Islet of Langerhans (tissue), 1 donor: ENCODE results near the gene ZNF326.

Experiments
- FAIRE-seq: peaks from one replicate; lab custom pipeline; 2011; peaks lifted over from hg19 to GRCh38; lab: Jason Lieb, UNC

The ZNF326 gene

DNA sequence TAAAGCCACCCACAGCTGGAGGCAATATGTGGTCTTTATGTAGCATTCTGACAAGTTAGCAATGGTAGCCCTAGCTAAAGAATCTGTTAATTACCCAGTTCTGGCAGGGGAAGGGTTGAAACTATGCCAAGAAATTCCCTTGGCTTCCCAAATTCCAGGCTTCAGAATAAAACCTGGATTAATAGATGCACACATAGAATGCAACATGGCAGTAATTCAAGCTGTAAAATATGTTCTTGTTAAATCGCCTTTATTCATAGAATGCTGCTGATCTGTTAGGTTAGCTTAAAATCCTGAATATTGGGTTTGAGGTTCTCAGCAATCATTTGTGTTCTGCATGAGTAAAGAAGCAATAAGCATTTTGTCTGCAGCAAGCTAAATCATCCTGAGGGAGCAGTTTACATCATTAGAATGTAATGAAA lies 80.1 kb downstream of the ZNF326 start:
- FAIRE-seq = no peak

DNA sequence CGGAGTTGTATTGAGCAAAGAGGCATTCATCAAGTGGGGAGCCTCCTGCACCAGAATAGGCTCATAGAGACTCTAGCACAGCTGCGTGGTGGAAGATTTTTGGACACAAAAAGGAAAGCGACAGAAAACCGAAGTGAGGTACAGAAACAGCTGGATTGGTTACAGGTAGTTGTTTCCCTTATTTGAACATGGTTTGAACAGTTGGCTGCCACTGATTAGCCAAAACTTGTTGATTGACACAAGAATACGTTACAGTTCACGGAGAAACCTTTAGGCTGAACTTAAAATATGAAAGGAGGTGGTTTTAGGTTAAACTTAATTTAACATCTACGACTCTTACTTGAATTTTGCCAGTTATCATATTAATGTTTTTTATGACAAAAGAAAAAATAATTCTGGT lies 89.1 kb downstream of the ZNF326 start:
- no peak for FAIRE-seq
